ENCODE measurements around the gene USP47. TPM values are rescaled to one million over a fixed set of nuclear protein-coding genes. Genes with fewer than 3 reads are reported as not detected.

The USP47 gene
- total RNA-seq, 4 donors from 2014 or later: 85.2 to 154 (median 94.5) TPM

- Histone ChIP-seq H3K9me3 (no peaks in the 10 kb centered on the region), H3K27ac (no peak overlapping the region), H3K36me3 (peaks cover 17 to 30% of the 10 kb centered on the region in 2 donors), H3K27me3 (no peaks in the 10 kb centered on the region), H3K4me3 (replicated peaks in 1 of 3) (no peak overlapping the region), H3K4me1 (no peaks in the 10 kb centered on the region)
- no peak for DNase-seq
- intact Hi-C loops (cut with DNase I): loop anchor here (10.0 kb wide), 1 partner anchor 107 kb away; no protein-coding TSS in a partner anchor
- 98 to 100% methylated on average over 1 of the region's 1 CpG for WGBS, 2 donors
- TF ChIP-seq POLR2A (IDR thresholded peaks at IDR 0.05) (no peak), CTCF (IDR thresholded peaks at IDR 0.05) (no peak)
Observed at GRCh38 chr11:11937957-11938356, 96.2 kb downstream of the USP47 start.

- H3K9me3 ChIP-seq: no peaks in the 10 kb centered on the region
- no peak overlapping the region for H3K27ac ChIP-seq
- intact Hi-C loops (cut with DNase I): no loop called here
- no peak for DNase-seq
- H3K4me1 ChIP-seq: no peaks in the 10 kb centered on the region
- H3K27me3 ChIP-seq: no peaks in the 10 kb centered on the region
- no peak for TF ChIP-seq POLR2A (IDR thresholded peaks at IDR 0.05)
- no peak for TF ChIP-seq CTCF (IDR thresholded peaks at IDR 0.05)
- peaks cover 17 to 24% of the 10 kb centered on the region in 2 donors for H3K36me3 ChIP-seq
- no peak overlapping the region for H3K4me3 ChIP-seq (replicated peaks in 1 of 3)
Observed at GRCh38 chr11:11940551-11940950, 98.8 kb downstream of the USP47 start.

- H3K36me3 ChIP-seq: peaks cover 14 to 17% of the 10 kb centered on the region in 2 donors
Observed at GRCh38 chr11:11942668-11943067, 100.9 kb downstream of the USP47 start.

GRCh38 chr11:11944444-11944843 is 102.7 kb downstream of the USP47 start:
- H3K27me3 ChIP-seq: no peaks in the 10 kb centered on the region
- H3K36me3 ChIP-seq: peaks cover 9 to 14% of the 10 kb centered on the region in 2 donors
- no peak overlapping the region for H3K27ac ChIP-seq
- no peaks in the 10 kb centered on the region for H3K4me1 ChIP-seq
- TF ChIP-seq CTCF (IDR thresholded peaks at IDR 0.05): no peak
- no peak for TF ChIP-seq POLR2A (IDR thresholded peaks at IDR 0.05)
- 94 to 96% methylated on average over 5 of the region's 5 CpGs for WGBS, 2 donors
- no peak overlapping the region for H3K4me3 ChIP-seq (replicated peaks in 1 of 3)
- no peak for DNase-seq
- intact Hi-C loops (cut with DNase I): no loop called here
- no peaks in the 10 kb centered on the region for H3K9me3 ChIP-seq

More at GRCh38 chr11:11942668-11943067, 100.9 kb downstream of the USP47 start:
- no peak overlapping the region for H3K27ac ChIP-seq
- intact Hi-C loops (cut with DNase I): no loop called here
- H3K4me3 ChIP-seq (replicated peaks in 1 of 3): no peak overlapping the region
- TF ChIP-seq CTCF (IDR thresholded peaks at IDR 0.05): no peak
- WGBS, 2 donors: 90% methylated on average over 3 of the region's 3 CpGs
- H3K9me3 ChIP-seq: no peaks in the 10 kb centered on the region
- H3K27me3 ChIP-seq: no peaks in the 10 kb centered on the region
- H3K4me1 ChIP-seq: no peaks in the 10 kb centered on the region
- no peak for DNase-seq

GRCh38 chr11:11946180-11946579 is 104.4 kb downstream of the USP47 start:
- H3K27ac ChIP-seq: no peak overlapping the region
- H3K4me3 ChIP-seq (replicated peaks in 1 of 3): no peak overlapping the region
- H3K36me3 ChIP-seq: peaks cover 7 to 14% of the 10 kb centered on the region in 2 donors
- TF ChIP-seq POLR2A (IDR thresholded peaks at IDR 0.05) (no peak), CTCF (IDR thresholded peaks at IDR 0.05) (no peak)
- H3K27me3 ChIP-seq: no peaks in the 10 kb centered on the region
- no peak for DNase-seq
- H3K9me3 ChIP-seq: no peaks in the 10 kb centered on the region
- no peaks in the 10 kb centered on the region for H3K4me1 ChIP-seq
- intact Hi-C loops (cut with DNase I): no loop called here
- 88 to 96% methylated on average over 2 of the region's 2 CpGs for WGBS, 2 donors

All from thyroid gland (tissue), 4 donors.